Fibroblast of the conjunctiva (primary cell): ENCODE results near the gene PDHA1.
A peak's percentile ranks its signal among the peaks of the same experiment; 100 is the strongest.

ENCODE experiments used
- DNase-seq: peaks from one replicate; pipeline ENCODE4 v3.0.0-alpha.2; 2010; ENCODE audit warnings: low read depth

Gene PDHA1

GRCh38 chrX:19343535-19344408, at the start of gene PDHA1:
PDHA1 (plus strand) TSS chrX:19343927; CDS start chrX:19344038, 111 bp downstream.
- peak; percentile 80 for DNase-seq

GRCh38 chrX:19303256-19303880, 40.4 kb upstream of the PDHA1 start:
- peak; percentile 74 for DNase-seq

GRCh38 chrX:19326567-19326966, 17.2 kb upstream of the PDHA1 start:
- no peak for DNase-seq

- DNase-seq, result no peak
Observed at GRCh38 chrX:19331831-19332230, 11.9 kb upstream of the PDHA1 start.

- DNase-seq, result peak; percentile 13
Observed at GRCh38 chrX:19332983-19333382, 10.7 kb upstream of the PDHA1 start.

- no peak for DNase-seq
Observed at GRCh38 chrX:19334945-19335626, 8.6 kb upstream of the PDHA1 start.

GRCh38 chrX:19342331-19342906, 1.3 kb upstream of the PDHA1 start:
- DNase-seq, result no peak

GRCh38 chrX:19343085-19343534, 617 bp upstream of the PDHA1 start:
- DNase-seq, result no peak

- DNase-seq, result no peak
Observed at GRCh38 chrX:19344661-19345060, 934 bp downstream of the PDHA1 start.

- no peak for DNase-seq
Observed at GRCh38 chrX:19347916-19348315, 4.2 kb downstream of the PDHA1 start.

- no peak for DNase-seq
Observed at GRCh38 chrX:19349264-19349663, 5.5 kb downstream of the PDHA1 start.

- DNase-seq, result no peak
Observed at GRCh38 chrX:19350941-19351384, 7.2 kb downstream of the PDHA1 start.

GRCh38 chrX:19354625-19355024, 10.9 kb downstream of the PDHA1 start:
- DNase-seq, result no peak

- no peak for DNase-seq
Observed at GRCh38 chrX:19358521-19358920, 14.8 kb downstream of the PDHA1 start.

GRCh38 chrX:19360903-19361302, 17.2 kb downstream of the PDHA1 start:
- DNase-seq, result no peak

GRCh38 chrX:19361701-19362100, 18.0 kb downstream of the PDHA1 start:
- no peak for DNase-seq

- no peak for DNase-seq
Observed at GRCh38 chrX:19368576-19368975, 24.8 kb downstream of the PDHA1 start.

GRCh38 chrX:19370061-19370460, 26.3 kb downstream of the PDHA1 start:
- no peak for DNase-seq

GRCh38 chrX:19372170-19372546, 28.4 kb downstream of the PDHA1 start:
- peak; percentile 45 for DNase-seq

- no peak for DNase-seq
Observed at GRCh38 chrX:19372547-19373331, 29.0 kb downstream of the PDHA1 start.

- no peak for DNase-seq
Observed at GRCh38 chrX:19373351-19373891, 29.7 kb downstream of the PDHA1 start.
